GM12878 (cell line): ENCODE data around the gene HTRA3. TPM values are rescaled to one million over a fixed set of nuclear protein-coding genes. Genes with fewer than 3 reads are reported as not detected.

Experiments
- ATAC-seq: fragments of 200-7000 bp; cut with Tn5 transposase; 3 replicates; pipeline ENCODE4 v1.9.1; 2020; ENCODE audit warnings: mild to moderate bottlenecking, moderate library complexity
- BruUV-seq: library from RNA; stranded (reverse); fragments of 400-500 nt; replicated peaks from 2 replicates; lab custom pipeline; 2021; lab: Mats Ljungman, UMichigan
- CTCF ChIA-PET: fragments of 300-600 bp; sonication (Branson Sonifier 250); formaldehyde crosslinking; extraction: SDS; loops from one replicate; lab custom pipeline; 2021; ENCODE audit warnings: inconsistent platforms; lab: Yijun Ruan, JAX
- POLR2A ChIA-PET: fragments of 350-600 bp; formaldehyde crosslinking; extraction: SDS; loops from one replicate; lab custom pipeline; 2021; ENCODE audit warnings: inconsistent platforms; lab: Charles Lee
- RAD21 ChIA-PET: fragments of 300-600 bp; sonication (Branson Sonifier 250); formaldehyde crosslinking; loops from one replicate; lab custom pipeline; 2023; ENCODE audit warnings: antibody characterized with exemption; ENCODE audit not compliant: unreplicated experiment; lab: Charles Lee
- SMC1A ChIA-PET: fragments of 300-600 bp; sonication (Branson Sonifier 250); formaldehyde crosslinking; loops from one replicate; lab custom pipeline; 2023; ENCODE audit not compliant: unreplicated experiment, uncharacterized antibody; lab: Charles Lee
- DNase-seq: peaks from one replicate; pipeline ENCODE4 v3.0.0-alpha.2; 2011; ENCODE audit warnings: low read depth, low spot score
- FAIRE-seq: peaks from 3 replicates; lab custom pipeline; 2011; peaks lifted over from hg19 to GRCh38; lab: Jason Lieb, UNC
- H2AFZ ChIP-seq: 2 replicates; pipeline ENCODE4 v1.6.0; 2011; ENCODE audit warnings: low read depth, low read length, control low read depth; ENCODE audit not compliant: control insufficient read depth
- H3K27ac ChIP-seq: 2 replicates; pipeline ENCODE4 v1.5.1; 2011; ENCODE audit warnings: control low read depth; ENCODE audit not compliant: control insufficient read depth, insufficient read depth
- H3K27me3 ChIP-seq, 2 experiments: replicated peaks in 1 of 2; 2 replicates each; pipeline versions ENCODE4 v1.6.0 to v1.6.1; 2011; ENCODE audit warnings: low read length in 1 of 2; ENCODE audit not compliant: control insufficient read depth in 2 of 2, insufficient read depth in 2 of 2
- H3K36me3 ChIP-seq, 2 experiments: 2 replicates each; pipeline ENCODE4 v1.5.1; 2011; ENCODE audit warnings: low read length in 1 of 2; ENCODE audit not compliant: control insufficient read depth in 2 of 2, insufficient read depth in 2 of 2
- H3K4me1 ChIP-seq: 2 replicates; pipeline ENCODE4 v1.6.1; 2011; ENCODE audit warnings: mild to moderate bottlenecking, low read length, moderate library complexity, mixed read lengths; ENCODE audit not compliant: control insufficient read depth, insufficient read depth
- H3K4me2 ChIP-seq: 2 replicates; pipeline ENCODE4 v1.6.0; 2011; ENCODE audit warnings: control low read depth; ENCODE audit not compliant: control insufficient read depth, insufficient read depth
- H3K4me3 ChIP-seq: fragments of 200-600 bp; sonication (generic); 2 replicates; pipeline ENCODE4 v1.5.1; 2016
- H3K79me2 ChIP-seq: 2 replicates; pipeline ENCODE4 v1.6.0; 2011; ENCODE audit warnings: low read length; ENCODE audit not compliant: control insufficient read depth, insufficient read depth
- H3K9ac ChIP-seq: 2 replicates; pipeline ENCODE4 v1.8.0; 2011; ENCODE audit warnings: low read length, control low read depth, mixed read lengths; ENCODE audit not compliant: control insufficient read depth, insufficient read depth
- H3K9me3 ChIP-seq: replicated peaks from 3 replicates; pipeline ENCODE4 v1.5.1; 2011; ENCODE audit warnings: mild to moderate bottlenecking, low read length; ENCODE audit not compliant: control insufficient read depth, insufficient read depth
- H4K20me1 ChIP-seq: 2 replicates; pipeline ENCODE4 v1.6.0; 2011; ENCODE audit not compliant: control insufficient read depth, insufficient read depth
- CBX5 ChIP-seq: sonication (generic); IDR thresholded peaks from 2 replicates; pipeline ENCODE4 v1.6.1; 2016; ENCODE audit warnings: low read depth, moderate library complexity, mild to moderate bottlenecking, inconsistent platforms
- IKZF1 ChIP-seq: fragments of 450-650 bp; conservative IDR thresholded peaks from 2 replicates; pipeline ENCODE4 v1.6.1; 2017; ENCODE audit warnings: antibody characterized with exemption, mild to moderate bottlenecking
- JUNB ChIP-seq: IDR thresholded peaks from 2 replicates; pipeline ENCODE4 v1.6.1; 2016; ENCODE audit warnings: antibody characterized with exemption, mild to moderate bottlenecking
- NFIC ChIP-seq: IDR thresholded peaks from 2 replicates; pipeline ENCODE4 v1.6.1; 2012; ENCODE audit warnings: low read depth, mild to moderate bottlenecking, inconsistent platforms, low read length, moderate library complexity
- PAX5 ChIP-seq: IDR thresholded peaks from 2 replicates; pipeline ENCODE4 v1.6.1; 2011; ENCODE audit warnings: low read depth, low read length, borderline replicate concordance
- PAX8 ChIP-seq: fragments of 450-650 bp; IDR thresholded peaks from 2 replicates; pipeline ENCODE4 v1.6.1; 2017; ENCODE audit warnings: mild to moderate bottlenecking, moderate library complexity
- POU2F2 ChIP-seq: IDR thresholded peaks from 3 replicates; pipeline ENCODE4 v1.6.1; 2011; ENCODE audit warnings: low read depth, mild to moderate bottlenecking, low read length, borderline replicate concordance
- SIN3A ChIP-seq: IDR thresholded peaks from 2 replicates; pipeline ENCODE4 v1.6.1; 2012; ENCODE audit warnings: low read depth, low read length, improper control_type of control experiment
- SREBF2 ChIP-seq: IDR thresholded peaks from 2 replicates; pipeline ENCODE4 v1.6.1; 2012; ENCODE audit warnings: mild to moderate bottlenecking, low read length
- YY1 ChIP-seq: IDR thresholded peaks from 2 replicates; pipeline ENCODE4 v1.6.1; 2011; ENCODE audit warnings: low read depth, mild to moderate bottlenecking, low read length
- ZBTB33 ChIP-seq: fragments of 450-650 bp; IDR thresholded peaks from 2 replicates; pipeline ENCODE4 v1.6.1; 2017; ENCODE audit warnings: mild to moderate bottlenecking
- ZZZ3 ChIP-seq: IDR thresholded peaks from 2 replicates; pipeline ENCODE4 v1.6.1; 2011; ENCODE audit warnings: low read depth; ENCODE audit not compliant: control insufficient read depth, insufficient read length
- WGBS: methylation state at CpG from one replicate; pipeline ENCODE4 v1.1.6; 2016; ENCODE audit warnings: low lambda C conversion rate; ENCODE audit not compliant: insufficient replicate concordance, insufficient coverage; ENCODE audit errors: missing lambda C conversion rate; 5-methylcytosine and 5-hydroxymethylcytosine counted together
- in situ Hi-C: fragments of 300-500 bp; cut with MboI; formaldehyde crosslinking; loops from 9 replicates; pipeline ENCODE4 v1.14.3; 2018; ENCODE audit warnings: mixed read lengths
- intact Hi-C: fragments of 100-400 bp; cut with micrococcal nuclease; formaldehyde crosslinking; loops from one replicate; pipeline ENCODE4 v1.14.2; 2022; ENCODE audit not compliant: unreplicated experiment
- polyA plus RNA-seq, 11 experiments: library from polyadenylated mRNA; depleted of rRNA in 4 of 11; unstranded in 6 of 11; stranded (reverse) in 5 of 11; fragments of >200 nt; fragmentation: Nextera tagmentation in 4 of 11; fragmentation: Illumina TruSeq in 1 of 11; extraction: Ambion mirVana in 4 of 11; extraction: Trizol in 1 of 11; gene quantifications; 1 replicate in 1 of 11; 2 replicates in 10 of 11; pipeline versions ENCODE4 v1.2.1 to v1.2.3, GENCODE V29; 2011 to 2016; ENCODE audit warnings: inconsistent platforms in 2 of 11, missing spikeins in 2 of 11, low read depth in 1 of 11
- total RNA-seq, 4 experiments: library from RNA; depleted of rRNA in 3 of 4; stranded (reverse); fragments of >200 nt in 3 of 4; fragmentation: Illumina TruSeq in 1 of 4; extraction: Trizol in 1 of 4; gene quantifications; 2 replicates each; pipeline versions ENCODE4 v1.2.1 to v1.2.3, GENCODE V29; 2013 to 2021

HTRA3 gene
- total and polyA plus RNA-seq, 10 of the 15 experiments (the other 5 are each of a cell fraction or from before 2014, with no cell fraction given) = 0.04 to 1.2 (median 0.08) TPM; not detected in 7

DNA sequence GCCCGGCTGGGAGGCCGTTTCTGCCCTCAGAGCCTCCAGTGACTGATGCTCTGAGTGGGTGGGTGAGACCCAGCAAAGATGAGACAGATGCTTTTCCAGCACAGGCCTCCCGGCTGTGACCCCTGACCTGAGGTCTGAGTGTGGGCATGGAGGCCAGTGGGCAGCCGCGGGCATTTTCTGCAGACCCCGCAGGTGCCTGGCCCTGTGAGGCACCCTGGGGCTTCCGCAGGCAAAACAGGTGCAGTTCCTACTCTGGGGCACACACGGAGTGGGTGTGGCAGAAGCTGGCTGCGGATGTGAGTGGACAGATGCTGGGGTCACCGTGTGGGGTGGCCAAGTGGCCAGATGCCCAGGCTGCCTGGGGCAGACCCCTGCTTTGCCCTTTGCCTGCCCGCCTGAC is 14.8 kb downstream of the HTRA3 start:
- Histone ChIP-seq H3K36me3 (no peaks in the 10 kb centered on the region), H3K79me2 (no peaks in the 10 kb centered on the region), H3K4me1 (no peaks in the 10 kb centered on the region), H3K27ac (no peak overlapping the region), H3K9me3 (no peaks in the 10 kb centered on the region), H3K4me3 (no peak overlapping the region), H3K4me2 (no peak overlapping the region), H2AFZ (no peak overlapping the region), H4K20me1 (no peaks in the 10 kb centered on the region), H3K27me3 (no peaks in the 10 kb centered on the region; a peak in 2 of 4 replicates), H3K9ac (no peak overlapping the region)
- in situ Hi-C loops (no loop called here), intact Hi-C loops (no loop called here)
- RAD21 ChIA-PET = no interaction called here
- POLR2A ChIA-PET = no interaction called here
- no peak for DNase-seq
- TF ChIP-seq JUNB = no peak
- TF ChIP-seq YY1 = no peak
- no peak for TF ChIP-seq ZZZ3
- no peak for TF ChIP-seq IKZF1
- no peak for TF ChIP-seq NFIC
- no peak for TF ChIP-seq PAX8
- TF ChIP-seq ZBTB33 = no peak
- no peak for TF ChIP-seq SIN3A
- TF ChIP-seq SREBF2 = no peak
- no peak for TF ChIP-seq PAX5
- no peak for TF ChIP-seq POU2F2
- TF ChIP-seq CBX5 = no peak
- no TSS peak for BruUV-seq
- SMC1A ChIA-PET = no interaction called here
- no peak for ATAC-seq
- CTCF ChIA-PET = no interaction called here
- 27% methylated on average over 11 of the region's 11 CpGs for WGBS
- no peak for FAIRE-seq
